Ramos (cell line): ENCODE data around the gene CTPS1.

Experiments
- in situ Hi-C: fragments of 300-500 bp; cut with MboI; formaldehyde crosslinking; loops from one replicate; pipeline ENCODE4 v1.14.3; 2022; ENCODE audit warnings: low sequenced_read_pairs; ENCODE audit not compliant: unreplicated experiment

The CTPS1 gene

GRCh38 chr1:40979241-40980067, at the start of gene CTPS1:
CTPS1 (plus strand) TSS chr1:40979696; CDS start chr1:40983291, 3,595 bp downstream.
- in situ Hi-C loops = no loop called here

GRCh38 chr1:40930174-40930964, 49.1 kb upstream of the CTPS1 start:
- in situ Hi-C loops = no loop called here

GRCh38 chr1:40931601-40932000, 47.9 kb upstream of the CTPS1 start:
- in situ Hi-C loops = no loop called here

- in situ Hi-C loops = no loop called here
Observed at GRCh38 chr1:40932006-40932405, 47.5 kb upstream of the CTPS1 start.

- in situ Hi-C loops = no loop called here
Observed at GRCh38 chr1:40936931-40937339, 42.6 kb upstream of the CTPS1 start.

- in situ Hi-C loops = no loop called here
Observed at GRCh38 chr1:40938393-40938792, 41.1 kb upstream of the CTPS1 start.

- in situ Hi-C loops = no loop called here
Observed at GRCh38 chr1:40939320-40940059, 40.0 kb upstream of the CTPS1 start.

GRCh38 chr1:40944326-40944725, 35.2 kb upstream of the CTPS1 start:
- in situ Hi-C loops = no loop called here

GRCh38 chr1:40944841-40945430, 34.6 kb upstream of the CTPS1 start:
- in situ Hi-C loops = no loop called here

- in situ Hi-C loops = no loop called here
Observed at GRCh38 chr1:40945491-40945973, 34.0 kb upstream of the CTPS1 start.

GRCh38 chr1:40948741-40949443, 30.6 kb upstream of the CTPS1 start:
- in situ Hi-C loops = no loop called here

- in situ Hi-C loops = no loop called here
Observed at GRCh38 chr1:40949563-40949962, 29.9 kb upstream of the CTPS1 start.

GRCh38 chr1:40951943-40952743, 27.4 kb upstream of the CTPS1 start:
- in situ Hi-C loops = no loop called here

- in situ Hi-C loops = no loop called here
Observed at GRCh38 chr1:40952744-40953315, 26.7 kb upstream of the CTPS1 start.

GRCh38 chr1:40954626-40955025, 24.9 kb upstream of the CTPS1 start:
- in situ Hi-C loops = no loop called here

GRCh38 chr1:40955266-40955665, 24.2 kb upstream of the CTPS1 start:
- in situ Hi-C loops = no loop called here

- in situ Hi-C loops = no loop called here
Observed at GRCh38 chr1:40956407-40956806, 23.1 kb upstream of the CTPS1 start.

GRCh38 chr1:40958210-40958609, 21.3 kb upstream of the CTPS1 start:
- in situ Hi-C loops = no loop called here
